Measurements from ENCODE around the gene RPP21. TPM values are rescaled to one million over a fixed set of nuclear protein-coding genes. Genes with fewer than 3 reads are reported as not detected.

RPP21 gene
- total RNA-seq, 4 donors from 2014 or later, result 61.9 to 246 (median 87.5) TPM

DNA sequence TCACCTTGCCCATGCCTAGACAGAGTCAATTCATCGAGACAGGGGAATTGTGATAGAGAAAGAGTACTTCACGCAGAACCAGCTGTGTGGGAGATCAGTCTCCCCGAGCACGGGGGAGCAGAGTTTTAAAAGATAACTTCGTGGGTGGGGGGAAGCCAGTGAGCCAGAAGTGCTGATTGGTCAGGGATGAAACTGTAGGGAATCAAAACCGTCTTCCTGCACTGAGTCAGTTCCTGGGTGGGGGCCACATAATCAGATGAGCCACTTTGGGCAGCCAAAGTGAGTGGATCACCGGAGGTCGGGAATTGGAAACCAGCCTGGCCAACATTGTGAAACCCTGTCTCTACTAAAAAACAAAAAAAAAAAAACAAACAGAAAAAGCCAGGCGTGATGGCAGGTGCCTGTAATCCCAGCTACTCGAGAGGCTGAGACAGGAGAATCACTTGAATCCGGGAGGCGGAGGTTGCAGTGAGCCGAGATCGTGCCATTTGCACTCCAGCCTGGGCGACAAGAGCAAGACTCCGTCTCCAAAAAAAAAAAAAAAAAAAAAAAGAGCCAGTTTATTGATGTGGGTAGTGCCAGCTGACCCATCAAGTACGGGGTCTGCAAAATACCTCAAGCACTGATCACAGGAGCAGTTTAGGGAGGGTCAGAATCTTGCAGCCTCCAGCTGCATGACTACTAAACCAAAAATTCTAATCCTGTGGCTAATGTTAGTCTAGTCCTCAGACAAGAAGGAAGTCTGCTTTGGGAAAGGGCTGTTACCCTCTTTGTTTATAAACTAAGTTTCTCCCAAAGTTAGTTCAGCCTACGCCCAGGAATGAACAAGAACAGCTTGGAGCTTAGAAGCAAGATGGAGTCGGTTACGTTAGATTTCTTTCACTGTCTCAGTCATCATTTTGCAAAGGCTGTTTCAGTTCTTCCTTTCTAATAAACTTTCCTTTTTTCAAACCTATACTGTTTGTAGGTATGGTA, 22.1 kb upstream of the RPP21 start:
- TF ChIP-seq POLR2AphosphoS5 (IDR thresholded peaks at IDR 0.05), result no peak
- no peak for TF ChIP-seq EP300 (IDR thresholded peaks at IDR 0.05; ENCODE audit: low read depth)
- TF ChIP-seq, protein P1, sequence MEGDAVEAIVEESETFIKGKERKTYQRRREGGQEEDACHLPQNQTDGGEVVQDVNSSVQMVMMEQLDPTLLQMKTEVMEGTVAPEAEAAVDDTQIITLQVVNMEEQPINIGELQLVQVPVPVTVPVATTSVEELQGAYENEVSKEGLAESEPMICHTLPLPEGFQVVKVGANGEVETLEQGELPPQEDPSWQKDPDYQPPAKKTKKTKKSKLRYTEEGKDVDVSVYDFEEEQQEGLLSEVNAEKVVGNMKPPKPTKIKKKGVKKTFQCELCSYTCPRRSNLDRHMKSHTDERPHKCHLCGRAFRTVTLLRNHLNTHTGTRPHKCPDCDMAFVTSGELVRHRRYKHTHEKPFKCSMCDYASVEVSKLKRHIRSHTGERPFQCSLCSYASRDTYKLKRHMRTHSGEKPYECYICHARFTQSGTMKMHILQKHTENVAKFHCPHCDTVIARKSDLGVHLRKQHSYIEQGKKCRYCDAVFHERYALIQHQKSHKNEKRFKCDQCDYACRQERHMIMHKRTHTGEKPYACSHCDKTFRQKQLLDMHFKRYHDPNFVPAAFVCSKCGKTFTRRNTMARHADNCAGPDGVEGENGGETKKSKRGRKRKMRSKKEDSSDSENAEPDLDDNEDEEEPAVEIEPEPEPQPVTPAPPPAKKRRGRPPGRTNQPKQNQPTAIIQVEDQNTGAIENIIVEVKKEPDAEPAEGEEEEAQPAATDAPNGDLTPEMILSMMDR (IDR thresholded peaks at IDR 0.05), result no peak
- TF ChIP-seq POLR2A (IDR thresholded peaks at IDR 0.05), result no peak
- Histone ChIP-seq H3K27ac (peak overlapping the region in 1 of 4 donors; percentile 32), H3K36me3 (no peaks in the 10 kb centered on the region), H3K27me3 (no peaks in the 10 kb centered on the region), H3K4me3 (no peak overlapping the region), H3K9me3 (no peaks in the 10 kb centered on the region), H3K4me1 (peaks cover 14 to 65% (median 18%) of the 10 kb centered on the region in 4 donors)
- 71 to 78% methylated on average over 14 to 20 of the region's 20 CpGs for WGBS, 2 donors (ENCODE audit: low coverage in 1 of 2)
- intact Hi-C loops (cut with DNase I; ENCODE audit: low total_unique reads) (no loop called here), in situ Hi-C loops (cut with MboI; ENCODE audit: low pct_ligation_motif_present in 1 of 4, low pct_unique_long_range_greater_than_20kb in 1 of 4, low sequenced_read_pairs in 3 of 4) (no loop called here)
- no peak for DNase-seq

DNA sequence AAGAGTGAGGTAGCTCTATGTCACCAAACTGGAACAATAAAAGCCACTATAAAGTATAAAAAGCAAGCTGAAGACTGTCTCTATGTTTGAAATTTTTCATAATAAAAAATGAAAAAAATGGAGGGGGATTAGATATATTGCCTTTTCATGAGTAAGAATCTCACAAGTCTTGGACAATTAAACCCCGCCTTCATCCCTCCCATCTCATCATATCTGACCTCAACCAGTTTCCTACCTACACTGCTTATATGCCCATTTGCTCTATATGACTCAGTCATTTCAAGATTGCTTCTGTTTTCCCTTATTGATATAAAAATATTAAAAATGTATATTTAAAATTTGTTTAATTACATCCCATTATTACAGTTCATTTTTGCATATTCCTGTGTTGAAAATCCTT, 21.1 kb upstream of the RPP21 start:
- TF ChIP-seq, protein P1 (IDR thresholded peaks at IDR 0.05), result no peak
- TF ChIP-seq EP300 (IDR thresholded peaks at IDR 0.05; ENCODE audit: low read depth) (no peak), POLR2A (IDR thresholded peaks at IDR 0.05) (no peak), POLR2AphosphoS5 (IDR thresholded peaks at IDR 0.05) (no peak)
- Histone ChIP-seq H3K27me3 (no peaks in the 10 kb centered on the region), H3K9me3 (no peaks in the 10 kb centered on the region), H3K4me1 (peaks cover 14 to 62% (median 20%) of the 10 kb centered on the region in 4 donors), H3K4me3 (no peak overlapping the region), H3K27ac (no peak overlapping the region), H3K36me3 (no peaks in the 10 kb centered on the region)
- no peak for DNase-seq
- WGBS, 2 donors (ENCODE audit: low coverage in 1 of 2), result 94 to 100% methylated on average over 1 of the region's 1 CpG
- intact Hi-C loops (cut with DNase I; ENCODE audit: low total_unique reads) (no loop called here), in situ Hi-C loops (cut with MboI; ENCODE audit: low pct_ligation_motif_present in 1 of 4, low pct_unique_long_range_greater_than_20kb in 1 of 4, low sequenced_read_pairs in 3 of 4) (no loop called here)

DNA sequence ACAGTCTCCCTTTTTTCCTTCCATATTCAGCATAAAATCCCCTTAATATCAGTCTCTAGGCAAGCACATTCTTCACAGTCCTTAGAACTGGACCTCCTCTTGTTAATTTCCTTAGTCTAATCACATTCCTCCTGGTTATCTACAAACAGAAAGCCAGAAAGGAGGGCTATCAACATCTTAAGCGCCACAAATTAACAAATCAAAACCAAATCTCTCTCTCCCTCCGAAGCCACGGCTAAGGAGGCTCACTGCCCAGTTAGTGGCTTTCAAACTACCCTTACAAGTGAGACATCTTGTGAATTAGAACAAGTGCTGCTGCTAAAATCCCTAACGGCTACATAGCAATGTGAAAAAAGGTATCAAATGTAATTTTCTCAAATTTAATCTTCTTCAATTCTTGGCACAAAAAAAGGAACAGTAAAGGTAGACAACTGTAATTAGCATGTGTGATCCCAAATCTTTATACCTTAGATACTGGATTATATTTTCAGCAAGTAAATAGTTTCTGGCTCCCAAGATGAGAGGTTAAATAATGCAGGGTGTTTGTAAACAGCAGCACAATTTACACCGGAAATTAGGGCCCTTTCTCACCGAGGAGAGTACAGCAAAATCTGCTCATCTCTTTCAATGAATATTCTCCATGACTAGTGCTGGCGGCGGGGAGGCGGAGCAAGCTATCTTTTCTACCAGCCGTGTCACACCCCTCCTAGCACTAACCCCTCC, 19.6 kb upstream of the RPP21 start:
- intact Hi-C loops (cut with DNase I; ENCODE audit: low total_unique reads), result loop anchor here (5.0 kb wide), 1 partner anchor 113 kb away; the partner anchor contains the start of gene TRIM26
- Histone ChIP-seq H3K36me3 (peaks cover 0 to 12% (median 0%) of the 10 kb centered on the region in 4 donors), H3K27me3 (no peaks in the 10 kb centered on the region), H3K27ac (peak overlapping the region; percentile 95 to 99 (median 98)), H3K4me1 (peaks cover 14 to 50% (median 20%) of the 10 kb centered on the region in 4 donors), H3K4me3 (peak overlapping the region; percentile 68 to 88 (median 78)), H3K9me3 (no peaks in the 10 kb centered on the region)
- DNase-seq, result peak; percentile 67
- TF ChIP-seq POLR2A (IDR thresholded peaks at IDR 0.05) (no peak), POLR2AphosphoS5 (IDR thresholded peaks at IDR 0.05) (no peak), EP300 (IDR thresholded peaks at IDR 0.05; ENCODE audit: low read depth) (no peak)
- TF ChIP-seq, protein P1 (IDR thresholded peaks at IDR 0.05), result no peak
- in situ Hi-C loops (cut with MboI; ENCODE audit: low pct_ligation_motif_present in 1 of 4, low pct_unique_long_range_greater_than_20kb in 1 of 4, low sequenced_read_pairs in 3 of 4), result no loop called here
- WGBS, 2 donors (ENCODE audit: low coverage in 1 of 2), result 4% methylated on average over 8 to 10 of the region's 10 CpGs

All from transverse colon (tissue), 4 donors.